ENCODE measurements around the gene CHRDL2. TPM values are rescaled to one million over a fixed set of nuclear protein-coding genes. Genes with fewer than 3 reads are reported as not detected.

Gene CHRDL2
- total and polyA plus RNA-seq, 2 of the 4 experiments (the other 2 are of a cell fraction): 0.80 TPM; not detected in 1

- H3K4me3 ChIP-seq (ENCODE audit: insufficient read depth, low read depth, low read length): no peak overlapping the region
- no peak overlapping the region for H3K56ac ChIP-seq (ENCODE audit: extremely low read depth, insufficient read depth, low read length)
- H2AK9ac ChIP-seq (replicated peaks; ENCODE audit: low read depth, low read length, poor library complexity): no peak overlapping the region
- no peak overlapping the region for H3K27ac ChIP-seq (ENCODE audit: insufficient read depth, low read length)
- H2AFZ ChIP-seq (replicated peaks; ENCODE audit: low read length, poor library complexity): no peak overlapping the region
- no peaks in the 10 kb centered on the region for H4K20me1 ChIP-seq (ENCODE audit: insufficient read depth, low read length)
- CTCF ChIA-PET: no interaction called here
- H3K9ac ChIP-seq (ENCODE audit: low read depth, low read length): no peak overlapping the region
- no peak overlapping the region for H2BK15ac ChIP-seq (ENCODE audit: low read depth, low read length)
- no peak overlapping the region for H2BK5ac ChIP-seq (ENCODE audit: low read depth, low read length, poor library complexity, severe bottlenecking)
- no peak overlapping the region for H3K14ac ChIP-seq (replicated peaks; ENCODE audit: low read depth, low read length)
- no peak overlapping the region for H2AK5ac ChIP-seq (ENCODE audit: low read depth, low read length)
- no peak overlapping the region for H3K4me2 ChIP-seq (ENCODE audit: low read depth, low read length)
- H3K4ac ChIP-seq (ENCODE audit: low read depth, low read length): no peak overlapping the region
- H3K36me3 ChIP-seq (ENCODE audit: control insufficient read depth, insufficient read depth, low read length): no peaks in the 10 kb centered on the region
- no peak overlapping the region for H4K91ac ChIP-seq (ENCODE audit: insufficient read depth, low read depth, low read length)
- no peaks in the 10 kb centered on the region for H3K27me3 ChIP-seq (ENCODE audit: control insufficient read depth, insufficient read depth, low read length)
- no peak for ATAC-seq (ENCODE audit: low read depth)
- H2BK120ac ChIP-seq (ENCODE audit: low read depth, low read length): no peak overlapping the region
- dilution Hi-C loops (cut with HindIII; ENCODE audit: low sequenced_read_pairs, unreplicated experiment): loop anchor here (25.0 kb wide), 1 partner anchor 130 kb away; no protein-coding TSS in a partner anchor
- no peak for TF ChIP-seq SMC3 (IDR thresholded peaks at IDR 0.05; ENCODE audit: low read depth, low read length)
- TF ChIP-seq, protein P1, sequence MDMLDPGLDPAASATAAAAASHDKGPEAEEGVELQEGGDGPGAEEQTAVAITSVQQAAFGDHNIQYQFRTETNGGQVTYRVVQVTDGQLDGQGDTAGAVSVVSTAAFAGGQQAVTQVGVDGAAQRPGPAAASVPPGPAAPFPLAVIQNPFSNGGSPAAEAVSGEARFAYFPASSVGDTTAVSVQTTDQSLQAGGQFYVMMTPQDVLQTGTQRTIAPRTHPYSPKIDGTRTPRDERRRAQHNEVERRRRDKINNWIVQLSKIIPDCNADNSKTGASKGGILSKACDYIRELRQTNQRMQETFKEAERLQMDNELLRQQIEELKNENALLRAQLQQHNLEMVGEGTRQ (IDR thresholded peaks at IDR 0.05; ENCODE audit: low read depth, low read length): no peak
- TF ChIP-seq NFE2L2 (IDR thresholded peaks at IDR 0.05; ENCODE audit: low read depth, low read length): no peak
- TF ChIP-seq ELK1 (IDR thresholded peaks at IDR 0.05; ENCODE audit: borderline replicate concordance, low read depth, low read length): no peak
- no peak for TF ChIP-seq CHD1 (IDR thresholded peaks at IDR 0.05; ENCODE audit: low read depth, low read length)
- TF ChIP-seq BHLHE40 (IDR thresholded peaks at IDR 0.05; ENCODE audit: low read depth, low read length): no peak
- no peak for TF ChIP-seq MAFK (IDR thresholded peaks at IDR 0.05; ENCODE audit: low read depth, low read length)
- no peak for TF ChIP-seq RFX5 (IDR thresholded peaks at IDR 0.05; ENCODE audit: low read depth, low read length)
- no peak for TF ChIP-seq RCOR1 (IDR thresholded peaks at IDR 0.05; ENCODE audit: insufficient replicate concordance, low read length)
- no peak for TF ChIP-seq MAZ (IDR thresholded peaks at IDR 0.05; ENCODE audit: borderline replicate concordance, low read depth, low read length)
- no peak for TF ChIP-seq RAD21 (IDR thresholded peaks at IDR 0.05; ENCODE audit: low read length)
- TF ChIP-seq, protein P2, sequence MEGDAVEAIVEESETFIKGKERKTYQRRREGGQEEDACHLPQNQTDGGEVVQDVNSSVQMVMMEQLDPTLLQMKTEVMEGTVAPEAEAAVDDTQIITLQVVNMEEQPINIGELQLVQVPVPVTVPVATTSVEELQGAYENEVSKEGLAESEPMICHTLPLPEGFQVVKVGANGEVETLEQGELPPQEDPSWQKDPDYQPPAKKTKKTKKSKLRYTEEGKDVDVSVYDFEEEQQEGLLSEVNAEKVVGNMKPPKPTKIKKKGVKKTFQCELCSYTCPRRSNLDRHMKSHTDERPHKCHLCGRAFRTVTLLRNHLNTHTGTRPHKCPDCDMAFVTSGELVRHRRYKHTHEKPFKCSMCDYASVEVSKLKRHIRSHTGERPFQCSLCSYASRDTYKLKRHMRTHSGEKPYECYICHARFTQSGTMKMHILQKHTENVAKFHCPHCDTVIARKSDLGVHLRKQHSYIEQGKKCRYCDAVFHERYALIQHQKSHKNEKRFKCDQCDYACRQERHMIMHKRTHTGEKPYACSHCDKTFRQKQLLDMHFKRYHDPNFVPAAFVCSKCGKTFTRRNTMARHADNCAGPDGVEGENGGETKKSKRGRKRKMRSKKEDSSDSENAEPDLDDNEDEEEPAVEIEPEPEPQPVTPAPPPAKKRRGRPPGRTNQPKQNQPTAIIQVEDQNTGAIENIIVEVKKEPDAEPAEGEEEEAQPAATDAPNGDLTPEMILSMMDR (conservative IDR thresholded peaks at IDR 0.05; ENCODE audit: low read depth, low read length): no peak
- no peak for TF ChIP-seq MXI1 (IDR thresholded peaks at IDR 0.05; ENCODE audit: borderline replicate concordance, low read depth, low read length)
- H3K9me3 ChIP-seq (ENCODE audit: control insufficient read depth, insufficient read depth, low read length): peaks cover 2% of the 10 kb centered on the region; the same call in 1 of the 2 replicates
- DNase-seq: no peak
- H3K23ac ChIP-seq (ENCODE audit: low read depth, low read length): no peak overlapping the region
- H2BK20ac ChIP-seq (ENCODE audit: low read depth, low read length): no peak overlapping the region
- no peak overlapping the region for H4K8ac ChIP-seq (ENCODE audit: low read depth in 2 of 2, low read length in 2 of 2)
- peaks cover 0 to 6% of the 10 kb centered on the region in 2 experiments; a peak in 1 of 4 replicates for H3K79me1 ChIP-seq (ENCODE audit: low read depth in 1 of 2, low read length in 2 of 2)
- POLR2A ChIA-PET (ENCODE audit: unreplicated experiment): no interaction called here
- intact Hi-C loops (cut with micrococcal nuclease): no loop called here
- in situ Hi-C loops (cut with MboI; ENCODE audit: low sequenced_read_pairs): no loop called here
- H4K5ac ChIP-seq (ENCODE audit: low read depth, low read length): no peak overlapping the region
- no CpG with 5 or more reads among the region's 4 CpGs for WGBS, 2 experiments (ENCODE audit: extremely low coverage in 2 of 2, insufficient read length in 1 of 2)
- H3K9me1 ChIP-seq (ENCODE audit: insufficient read depth, low read length): peaks cover 10% of the 10 kb centered on the region
- no TSS peak for BruUV-seq (replicated peaks)
- H3K18ac ChIP-seq (ENCODE audit: low read depth, low read length): no peak overlapping the region
- peaks cover 8% of the 10 kb centered on the region for H3K4me1 ChIP-seq (ENCODE audit: control insufficient read depth, insufficient read depth, low read length)
These were observed 10.8 kb upstream of the CHRDL2 start for GRCh38 chr11:74742070-74742469.
